ENCODE measurements around the gene CBY1.

GRCh38 chr22:38614332-38615063, 41.9 kb upstream of the CBY1 start:
- TF ChIP-seq POLR2A (IDR thresholded peaks at IDR 0.05; ENCODE audit: low read depth, low read length) (no peak), TAF1 (IDR thresholded peaks at IDR 0.05; ENCODE audit: low read depth, low read length) (no peak), SPI1 (IDR thresholded peaks at IDR 0.05; ENCODE audit: low read depth, low read length) (no peak; the same call in 1 of the 2 replicates), POU2F2 (IDR thresholded peaks at IDR 0.05; ENCODE audit: low read depth, low read length) (no peak)
